NCI-H2171 treated with DMSO at 0.1 percent for 48 hours (cell line): Measurements from ENCODE around the gene SMAD9.
A peak's percentile ranks its signal among the peaks of the same experiment; 100 is the strongest.

Experiments
- DNase-seq: peaks from one replicate; lab custom pipeline; 2025; lab: John Stamatoyannopoulos, UW

Gene SMAD9

GRCh38 chr13:36865265-36865664, 54.8 kb downstream of the SMAD9 start:
- no peak for DNase-seq

GRCh38 chr13:36862722-36863121, 57.3 kb downstream of the SMAD9 start:
- DNase-seq = no peak

GRCh38 chr13:36862002-36862685, 57.9 kb downstream of the SMAD9 start:
- DNase-seq = no peak

- DNase-seq = no peak
Observed at GRCh38 chr13:36859259-36859658, 60.8 kb downstream of the SMAD9 start.

- DNase-seq = peak; percentile 55
Observed at GRCh38 chr13:36858290-36858689, 61.7 kb downstream of the SMAD9 start.

- DNase-seq = no peak
Observed at GRCh38 chr13:36857253-36857652, 62.8 kb downstream of the SMAD9 start.

GRCh38 chr13:36850790-36851438, 69.1 kb downstream of the SMAD9 start:
- no peak for DNase-seq

- DNase-seq = no peak
Observed at GRCh38 chr13:36848199-36848982, 71.6 kb downstream of the SMAD9 start.

- DNase-seq = no peak
Observed at GRCh38 chr13:36847606-36848005, 72.4 kb downstream of the SMAD9 start.

- DNase-seq = no peak
Observed at GRCh38 chr13:36841391-36841790, 78.6 kb downstream of the SMAD9 start.

- no peak for DNase-seq
Observed at GRCh38 chr13:36840718-36841250, 79.3 kb downstream of the SMAD9 start.

GRCh38 chr13:36839981-36840380, 80.1 kb downstream of the SMAD9 start:
- DNase-seq = no peak

GRCh38 chr13:36839281-36839680, 80.8 kb downstream of the SMAD9 start:
- DNase-seq = no peak

GRCh38 chr13:36837354-36838092, 82.5 kb downstream of the SMAD9 start:
- no peak for DNase-seq

GRCh38 chr13:36834299-36834698, 85.7 kb downstream of the SMAD9 start:
- DNase-seq = no peak

GRCh38 chr13:36831291-36831690, 88.7 kb downstream of the SMAD9 start:
- DNase-seq = no peak

- no peak for DNase-seq
Observed at GRCh38 chr13:36829753-36830152, 90.3 kb downstream of the SMAD9 start.

- DNase-seq = no peak
Observed at GRCh38 chr13:36822785-36823184, 97.3 kb downstream of the SMAD9 start.

- DNase-seq = no peak
Observed at GRCh38 chr13:36820222-36820621, 99.8 kb downstream of the SMAD9 start.

- peak; percentile 22 for DNase-seq
Observed at GRCh38 chr13:36819739-36820090, 100.3 kb downstream of the SMAD9 start.

- peak; percentile 64 for DNase-seq
Observed at GRCh38 chr13:36818804-36819738, 101.0 kb downstream of the SMAD9 start, which contains the start of gene RFXAP. Gene RFXAP (plus strand): TSS chr13:36819222. CDS start chr13:36819358, 136 bp downstream.
